NCI-H524 treated with DMSO at 0.1 percent for 48 hours (cell line): ENCODE measurements around the gene TAP1.

Experiments
- DNase-seq: peaks from one replicate; lab custom pipeline; 2025; lab: John Stamatoyannopoulos, UW

The TAP1 gene

DNA sequence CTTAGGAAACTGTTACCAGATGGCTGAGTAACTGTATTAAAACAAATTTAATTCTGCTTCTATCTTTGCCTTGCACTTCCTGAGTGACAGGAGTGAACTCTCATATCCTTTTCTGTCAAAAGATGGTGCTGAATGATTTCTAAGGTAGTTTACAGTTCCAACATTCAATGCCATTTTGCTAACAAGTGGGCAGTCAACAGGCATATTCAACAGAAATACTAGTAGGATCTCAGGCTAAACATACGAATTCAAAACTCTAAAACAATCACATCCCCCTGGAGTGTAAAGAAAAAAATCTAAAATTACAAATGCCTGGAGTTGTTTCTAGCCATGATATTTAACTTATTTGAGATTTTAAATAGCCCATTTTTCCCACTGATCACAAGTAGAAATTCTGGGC, 7.2 kb upstream of the TAP1 start:
- DNase-seq, result no peak

GRCh38 chr6:32858194-32858593, 4.7 kb upstream of the TAP1 start:
- no peak for DNase-seq

DNA sequence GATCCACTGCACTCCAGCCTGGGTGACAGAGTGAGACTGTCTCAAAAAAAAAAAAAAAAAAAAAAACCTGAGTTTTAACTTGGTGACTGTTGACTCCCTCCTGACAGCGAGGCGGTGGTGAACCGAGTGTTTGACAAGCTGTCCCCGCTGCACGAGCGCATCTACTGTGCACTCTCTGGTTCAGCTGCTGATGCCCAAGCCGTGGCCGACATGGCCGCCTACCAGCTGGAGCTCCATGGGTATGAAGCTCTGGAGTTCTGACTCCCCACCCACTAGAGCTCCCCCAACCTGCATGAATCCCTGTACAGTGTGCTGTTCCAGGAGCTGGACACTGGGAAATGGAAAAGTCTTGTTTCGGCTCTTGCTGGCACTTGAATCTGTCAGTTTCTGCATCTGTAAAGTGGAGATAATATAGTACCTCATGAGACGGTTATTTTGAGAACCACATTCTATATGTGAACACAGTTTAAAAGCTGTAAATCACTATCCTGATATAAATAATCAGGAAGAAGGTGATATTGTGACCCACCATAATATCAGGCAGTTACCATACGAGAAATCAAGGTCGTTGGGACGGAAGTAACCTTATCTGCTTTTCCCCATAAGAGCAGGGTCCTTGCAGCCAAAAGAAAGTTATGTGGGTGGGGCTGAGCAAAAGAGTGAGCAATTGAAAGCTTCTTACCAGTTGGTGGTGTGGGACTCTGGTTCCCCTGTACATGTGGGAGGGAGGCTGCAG, 3.8 kb upstream of the TAP1 start:
- DNase-seq, result no peak

- no peak for DNase-seq
These were observed 2.1 kb upstream of the TAP1 start for GRCh38 chr6:32855467-32856174.

GRCh38 chr6:32854376-32855178, 1.1 kb upstream of the TAP1 start:
- no peak for DNase-seq

- no peak for DNase-seq
These were observed 512 bp downstream of the TAP1 start for GRCh38 chr6:32852844-32853540.

DNA sequence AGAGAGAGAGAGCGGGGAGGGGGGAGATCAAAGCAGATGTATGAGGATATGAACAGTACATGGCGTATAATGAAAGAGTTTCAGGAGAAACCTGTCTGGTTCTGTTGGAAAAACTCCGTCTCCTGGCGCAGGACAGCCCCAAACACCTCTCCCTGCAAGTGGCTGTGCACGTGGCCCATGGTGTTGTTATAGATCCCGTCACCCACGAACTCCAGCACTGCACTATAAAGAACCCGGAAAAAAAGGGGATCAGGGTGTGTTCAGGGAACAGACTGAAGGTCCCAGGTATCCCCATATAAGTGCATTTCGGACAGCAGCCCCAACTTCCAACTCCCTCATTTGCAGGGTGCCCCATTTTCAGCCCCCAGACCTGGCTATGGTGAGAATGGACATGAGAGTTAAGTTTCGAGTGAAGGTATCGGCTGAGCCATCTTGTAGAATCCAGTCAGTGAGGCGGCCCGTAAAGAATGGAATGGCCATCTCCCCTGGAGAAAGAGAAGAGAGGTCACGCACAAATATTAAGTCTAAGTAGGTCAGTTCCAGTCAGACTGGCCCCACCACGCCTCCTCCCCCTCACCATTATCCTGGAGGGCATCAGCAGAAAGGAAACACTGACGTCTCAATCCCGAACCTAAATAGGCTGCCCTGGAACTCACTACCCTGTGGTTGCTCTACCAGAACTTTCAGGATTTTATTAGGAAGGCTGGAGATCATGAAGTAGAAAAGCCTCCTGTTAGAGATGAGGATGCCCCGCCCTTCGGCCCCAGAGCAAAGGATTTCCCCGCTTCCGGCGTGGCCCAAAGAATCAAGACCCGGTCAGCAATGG, 1.3 kb downstream of the TAP1 start:
- no peak for DNase-seq

- DNase-seq, result no peak
These were observed 2.5 kb downstream of the TAP1 start for GRCh38 chr6:32851025-32851424.

- DNase-seq, result no peak
These were observed 4.4 kb downstream of the TAP1 start for GRCh38 chr6:32849126-32849525.

GRCh38 chr6:32847795-32848194, 5.7 kb downstream of the TAP1 start:
- no peak for DNase-seq

- no peak for DNase-seq
These were observed 6.5 kb downstream of the TAP1 start for GRCh38 chr6:32847004-32847403.

GRCh38 chr6:32845384-32845884, 8.1 kb downstream of the TAP1 start:
- DNase-seq, result no peak

DNA sequence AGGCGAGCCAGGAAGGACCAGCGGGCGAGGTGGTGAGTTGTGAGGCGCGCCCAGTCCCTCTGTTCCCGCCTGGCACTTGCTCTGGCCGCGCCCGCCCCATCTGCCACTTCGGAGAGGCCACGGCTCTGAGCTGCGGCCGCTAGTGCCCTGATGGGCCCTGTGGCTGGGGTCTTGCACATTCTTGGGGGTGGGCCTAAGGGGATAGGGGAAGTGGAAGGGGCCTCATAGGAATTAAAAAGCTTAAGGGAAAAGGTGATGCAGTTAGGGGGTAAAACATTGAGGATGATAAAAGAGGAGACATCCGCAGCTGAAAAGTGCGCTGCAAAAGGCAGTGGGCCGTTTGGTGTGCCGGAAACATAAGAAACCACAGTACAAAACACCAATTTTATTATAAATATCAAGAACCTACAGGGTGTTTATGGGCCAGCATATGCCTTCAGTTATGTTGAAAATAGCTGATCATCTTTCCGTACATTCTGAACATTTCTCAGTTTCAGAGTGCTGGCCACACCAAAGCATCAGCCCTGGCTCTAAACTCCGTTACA, 8.6 kb downstream of the TAP1 start:
- DNase-seq, result no peak

- peak; percentile 70 for DNase-seq
These were observed 9.3 kb downstream of the TAP1 start, which contains the start of gene PSMB8 for GRCh38 chr6:32843979-32844838. TSS of gene PSMB8 (minus strand) at chr6:32844047. CDS start at chr6:32843996, 51 bp downstream.

GRCh38 chr6:32843331-32843978, 10.0 kb downstream of the TAP1 start:
- no peak for DNase-seq

- no peak for DNase-seq
These were observed 10.8 kb downstream of the TAP1 start for GRCh38 chr6:32842690-32843089.

DNA sequence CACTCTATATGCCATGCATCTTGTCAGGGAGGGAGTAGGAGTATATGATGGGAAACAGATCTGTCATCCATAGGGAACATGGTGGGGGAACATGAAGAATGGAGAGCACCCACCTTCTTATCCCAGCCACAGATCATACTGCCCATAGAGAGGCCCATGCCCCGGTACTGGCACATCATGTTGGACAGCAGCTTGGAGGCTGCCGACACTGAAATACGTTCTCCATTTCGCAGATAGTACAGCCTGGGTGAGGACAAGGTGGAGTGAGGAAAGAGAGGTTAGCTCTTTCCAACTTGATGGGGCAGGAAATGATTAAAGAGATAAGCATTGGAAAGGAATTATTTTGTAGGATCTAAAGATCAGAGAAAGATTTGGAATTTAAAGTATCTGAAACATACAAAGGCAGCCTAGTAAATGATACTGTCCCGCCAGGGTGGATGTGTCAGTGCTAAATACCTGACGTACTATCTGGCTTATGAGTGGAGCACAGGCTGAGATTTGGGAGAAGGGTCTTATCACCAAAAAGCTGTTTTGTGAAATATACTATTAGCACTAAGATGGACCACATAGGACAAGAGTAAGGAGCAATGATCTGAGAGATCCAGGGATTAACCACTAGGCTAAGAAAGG, 11.4 kb downstream of the TAP1 start:
- no peak for DNase-seq

- DNase-seq, result no peak
These were observed 12.8 kb downstream of the TAP1 start for GRCh38 chr6:32840604-32841246.
